HEK293 (cell line): ENCODE data around the gene DPH5.
A peak's percentile ranks its signal among the peaks of the same experiment; 100 is the strongest.

ENCODE experiments used
- CTCF ChIA-PET: fragments of 350-600 bp; formaldehyde crosslinking; extraction: SDS; loops from one replicate; lab custom pipeline; 2021; ENCODE audit warnings: antibody characterized with exemption; lab: Yijun Ruan, JAX
- POLR2A ChIA-PET: fragments of 300-600 bp; formaldehyde crosslinking; extraction: SDS; loops from one replicate; lab custom pipeline; 2020; ENCODE audit warnings: antibody characterized with exemption, inconsistent platforms; lab: Yijun Ruan, JAX
- H3K27ac ChIP-seq: fragments of 200-500 bp; sonication (Bioruptor generic); 2 replicates; pipeline ENCODE4 v1.5.1; 2014; ENCODE audit warnings: low read depth, low read length, control low read depth, inconsistent platforms; ENCODE audit errors: extremely low read depth
- H3K36me3 ChIP-seq, 2 experiments: fragments of 200-500 bp in 1 of 2; sonication (Bioruptor generic) in 1 of 2; 1 replicate in 1 of 2; 2 replicates in 1 of 2; pipeline ENCODE4 v1.5.1; 2014 to 2017; ENCODE audit warnings: inconsistent platforms in 2 of 2, low read length in 2 of 2; ENCODE audit not compliant: control insufficient read depth in 2 of 2, insufficient read depth in 1 of 2
- H3K4me1 ChIP-seq: fragments of 200-500 bp; sonication (Bioruptor generic); 2 replicates; pipeline ENCODE4 v1.5.1; 2014; ENCODE audit warnings: mild to moderate bottlenecking, low read length, inconsistent platforms; ENCODE audit not compliant: control insufficient read depth, insufficient read depth
- H3K4me3 ChIP-seq: 2 replicates; pipeline ENCODE4 v1.5.1; 2011; ENCODE audit warnings: low read depth, mild to moderate bottlenecking, control low read depth, low read length, moderate library complexity
- H3K9me3 ChIP-seq: fragments of 200-500 bp; sonication (Bioruptor generic); 2 replicates; pipeline ENCODE4 v1.5.1; 2014; ENCODE audit warnings: low read depth, low read length, inconsistent platforms; ENCODE audit not compliant: control insufficient read depth, insufficient read depth
- EGR2 ChIP-seq: fragments of 450-650 bp; formaldehyde crosslinking; IDR thresholded peaks from 2 replicates; pipeline ENCODE4 v1.5.1; 2016; ENCODE audit warnings: low read depth, missing biosample characterization, missing genetic modification characterization
- HOXA7 ChIP-seq: sonication (generic); formaldehyde crosslinking; IDR thresholded peaks from 2 replicates; pipeline ENCODE4 v1.8.1; 2022; ENCODE audit warnings: missing genetic modification reagents, borderline replicate concordance
- KLF16 ChIP-seq: fragments of 450-650 bp; formaldehyde crosslinking; IDR thresholded peaks from 2 replicates; pipeline ENCODE4 v1.5.1; 2017; ENCODE audit warnings: missing biosample characterization, missing genetic modification characterization
- SP7 ChIP-seq: fragments of 450-650 bp; formaldehyde crosslinking; IDR thresholded peaks from 2 replicates; pipeline ENCODE4 v1.5.1; 2016; ENCODE audit warnings: missing biosample characterization, missing genetic modification characterization
- ZBTB17 ChIP-seq: fragments of 450-650 bp; formaldehyde crosslinking; IDR thresholded peaks from 2 replicates; pipeline ENCODE4 v1.5.1; 2016; ENCODE audit warnings: missing biosample characterization, missing genetic modification characterization
- ZFP37 ChIP-seq: fragments of 450-650 bp; formaldehyde crosslinking; IDR thresholded peaks from 2 replicates; pipeline ENCODE4 v1.5.1; 2016; ENCODE audit warnings: missing biosample characterization, missing genetic modification characterization
- ZNF366 ChIP-seq: fragments of 450-650 bp; formaldehyde crosslinking; conservative IDR thresholded peaks from 2 replicates; pipeline ENCODE4 v1.5.1; 2016; ENCODE audit warnings: missing biosample characterization, missing genetic modification characterization
- ZNF404 ChIP-seq: fragments of 450-650 bp; formaldehyde crosslinking; IDR thresholded peaks from 2 replicates; pipeline ENCODE4 v1.5.1; 2017; ENCODE audit warnings: missing biosample characterization, missing genetic modification characterization
- ZNF501 ChIP-seq: fragments of 450-650 bp; formaldehyde crosslinking; IDR thresholded peaks from 2 replicates; pipeline ENCODE4 v1.5.1; 2016; ENCODE audit warnings: missing biosample characterization, missing genetic modification characterization
- ZNF558 ChIP-seq: fragments of 450-650 bp; formaldehyde crosslinking; IDR thresholded peaks from 2 replicates; pipeline ENCODE4 v1.5.1; 2016; ENCODE audit warnings: missing biosample characterization, missing genetic modification characterization
- ZNF600 ChIP-seq: fragments of 450-650 bp; formaldehyde crosslinking; IDR thresholded peaks from 2 replicates; pipeline ENCODE4 v1.5.1; 2016; ENCODE audit warnings: missing biosample characterization, missing genetic modification characterization
- ZNF837 ChIP-seq: fragments of 450-650 bp; formaldehyde crosslinking; IDR thresholded peaks from 2 replicates; pipeline ENCODE4 v1.5.1; 2016; ENCODE audit warnings: missing biosample characterization, missing genetic modification characterization
- TF ChIP-seq, protein P1 (sequence below): fragments of 450-650 bp; formaldehyde crosslinking; IDR thresholded peaks from 2 replicates; pipeline ENCODE4 v1.5.1; 2017; ENCODE audit warnings: missing biosample characterization, missing genetic modification characterization
- TF ChIP-seq, protein P2 (sequence below): fragments of 450-650 bp; formaldehyde crosslinking; IDR thresholded peaks from 2 replicates; pipeline ENCODE4 v1.5.1; 2016; ENCODE audit warnings: missing biosample characterization, missing genetic modification characterization
- TF ChIP-seq, protein P3 (sequence below): fragments of 450-650 bp; formaldehyde crosslinking; IDR thresholded peaks from 2 replicates; pipeline ENCODE4 v1.5.1; 2016; ENCODE audit warnings: missing biosample characterization, missing genetic modification characterization
- TF ChIP-seq, protein P4 (sequence below): fragments of 450-650 bp; formaldehyde crosslinking; IDR thresholded peaks from 2 replicates; pipeline ENCODE4 v1.5.1; 2017; ENCODE audit warnings: missing biosample characterization, missing genetic modification characterization

The DPH5 gene

DNA sequence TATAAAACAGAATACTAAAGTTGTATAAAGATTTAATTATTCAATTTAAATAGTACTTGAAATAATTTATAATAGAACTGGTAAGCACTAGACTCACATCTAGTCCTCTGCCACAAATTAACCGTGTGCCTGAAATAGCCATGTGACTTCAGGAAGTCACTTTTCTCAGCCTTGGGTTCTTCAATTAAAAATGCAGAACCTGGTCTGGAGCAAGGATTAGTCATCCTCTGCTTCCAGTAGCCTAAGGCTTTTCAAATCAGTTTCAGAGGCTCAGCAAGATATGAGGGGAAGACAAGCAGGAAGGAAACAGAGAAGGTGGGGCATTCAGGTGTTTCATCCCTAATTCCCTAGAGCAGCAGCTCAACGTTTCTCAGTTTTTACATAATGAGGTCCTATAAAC lies 23.0 kb downstream of the DPH5 start:
- H3K4me1 ChIP-seq = peaks cover 8% of the 10 kb centered on the region
- ChIA-PET POLR2A (no interaction called here), CTCF (interaction anchor here (0.6 to 2.0 kb wide), 3 partner anchors 10 to 286 kb away, joined by 3 to 5 read pairs (median 3); no protein-coding TSS in a partner anchor)
- no peaks in the 10 kb centered on the region for H3K9me3 ChIP-seq
- H3K36me3 ChIP-seq = peaks cover 7 to 36% of the 10 kb centered on the region in 2 experiments; a peak in 2 of 3 replicates
- no peak overlapping the region for H3K27ac ChIP-seq
- TF ChIP-seq, protein P1, sequence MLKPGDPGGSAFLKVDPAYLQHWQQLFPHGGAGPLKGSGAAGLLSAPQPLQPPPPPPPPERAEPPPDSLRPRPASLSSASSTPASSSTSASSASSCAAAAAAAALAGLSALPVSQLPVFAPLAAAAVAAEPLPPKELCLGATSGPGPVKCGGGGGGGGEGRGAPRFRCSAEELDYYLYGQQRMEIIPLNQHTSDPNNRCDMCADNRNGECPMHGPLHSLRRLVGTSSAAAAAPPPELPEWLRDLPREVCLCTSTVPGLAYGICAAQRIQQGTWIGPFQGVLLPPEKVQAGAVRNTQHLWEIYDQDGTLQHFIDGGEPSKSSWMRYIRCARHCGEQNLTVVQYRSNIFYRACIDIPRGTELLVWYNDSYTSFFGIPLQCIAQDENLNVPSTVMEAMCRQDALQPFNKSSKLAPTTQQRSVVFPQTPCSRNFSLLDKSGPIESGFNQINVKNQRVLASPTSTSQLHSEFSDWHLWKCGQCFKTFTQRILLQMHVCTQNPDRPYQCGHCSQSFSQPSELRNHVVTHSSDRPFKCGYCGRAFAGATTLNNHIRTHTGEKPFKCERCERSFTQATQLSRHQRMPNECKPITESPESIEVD = no peak
- peak; percentile 57 for TF ChIP-seq ZNF366 (tag by site-specific recombination)
- 0 out of 2 replicates have a peak, but pooled peaks have one; percentile 34 for TF ChIP-seq ZFP37 (tag by site-specific recombination)
- TF ChIP-seq, protein P2, sequence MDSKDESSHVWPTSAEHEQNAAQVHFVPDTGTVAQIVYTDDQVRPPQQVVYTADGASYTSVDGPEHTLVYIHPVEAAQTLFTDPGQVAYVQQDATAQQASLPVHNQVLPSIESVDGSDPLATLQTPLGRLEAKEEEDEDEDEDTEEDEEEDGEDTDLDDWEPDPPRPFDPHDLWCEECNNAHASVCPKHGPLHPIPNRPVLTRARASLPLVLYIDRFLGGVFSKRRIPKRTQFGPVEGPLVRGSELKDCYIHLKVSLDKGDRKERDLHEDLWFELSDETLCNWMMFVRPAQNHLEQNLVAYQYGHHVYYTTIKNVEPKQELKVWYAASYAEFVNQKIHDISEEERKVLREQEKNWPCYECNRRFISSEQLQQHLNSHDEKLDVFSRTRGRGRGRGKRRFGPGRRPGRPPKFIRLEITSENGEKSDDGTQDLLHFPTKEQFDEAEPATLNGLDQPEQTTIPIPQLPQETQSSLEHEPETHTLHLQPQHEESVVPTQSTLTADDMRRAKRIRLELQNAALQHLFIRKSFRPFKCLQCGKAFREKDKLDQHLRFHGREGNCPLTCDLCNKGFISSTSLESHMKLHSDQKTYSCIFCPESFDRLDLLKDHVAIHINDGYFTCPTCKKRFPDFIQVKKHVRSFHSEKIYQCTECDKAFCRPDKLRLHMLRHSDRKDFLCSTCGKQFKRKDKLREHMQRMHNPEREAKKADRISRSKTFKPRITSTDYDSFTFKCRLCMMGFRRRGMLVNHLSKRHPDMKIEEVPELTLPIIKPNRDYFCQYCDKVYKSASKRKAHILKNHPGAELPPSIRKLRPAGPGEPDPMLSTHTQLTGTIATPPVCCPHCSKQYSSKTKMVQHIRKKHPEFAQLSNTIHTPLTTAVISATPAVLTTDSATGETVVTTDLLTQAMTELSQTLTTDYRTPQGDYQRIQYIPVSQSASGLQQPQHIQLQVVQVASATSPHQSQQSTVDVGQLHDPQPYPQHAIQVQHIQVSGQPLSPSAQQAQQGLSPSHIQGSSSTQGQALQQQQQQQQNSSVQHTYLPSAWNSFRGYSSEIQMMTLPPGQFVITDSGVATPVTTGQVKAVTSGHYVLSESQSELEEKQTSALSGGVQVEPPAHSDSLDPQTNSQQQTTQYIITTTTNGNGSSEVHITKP = peak; percentile 70; the same call in 1 of the 2 replicates
- TF ChIP-seq ZNF600 (tag by site-specific recombination) = peak; percentile 92
- peak; percentile 16; the same call in 1 of the 2 replicates for TF ChIP-seq ZBTB17 (tag by site-specific recombination)
- TF ChIP-seq EGR2 = no peak
- TF ChIP-seq, all 188 proteins: peak for 5
- no peak overlapping the region for H3K4me3 ChIP-seq

DNA sequence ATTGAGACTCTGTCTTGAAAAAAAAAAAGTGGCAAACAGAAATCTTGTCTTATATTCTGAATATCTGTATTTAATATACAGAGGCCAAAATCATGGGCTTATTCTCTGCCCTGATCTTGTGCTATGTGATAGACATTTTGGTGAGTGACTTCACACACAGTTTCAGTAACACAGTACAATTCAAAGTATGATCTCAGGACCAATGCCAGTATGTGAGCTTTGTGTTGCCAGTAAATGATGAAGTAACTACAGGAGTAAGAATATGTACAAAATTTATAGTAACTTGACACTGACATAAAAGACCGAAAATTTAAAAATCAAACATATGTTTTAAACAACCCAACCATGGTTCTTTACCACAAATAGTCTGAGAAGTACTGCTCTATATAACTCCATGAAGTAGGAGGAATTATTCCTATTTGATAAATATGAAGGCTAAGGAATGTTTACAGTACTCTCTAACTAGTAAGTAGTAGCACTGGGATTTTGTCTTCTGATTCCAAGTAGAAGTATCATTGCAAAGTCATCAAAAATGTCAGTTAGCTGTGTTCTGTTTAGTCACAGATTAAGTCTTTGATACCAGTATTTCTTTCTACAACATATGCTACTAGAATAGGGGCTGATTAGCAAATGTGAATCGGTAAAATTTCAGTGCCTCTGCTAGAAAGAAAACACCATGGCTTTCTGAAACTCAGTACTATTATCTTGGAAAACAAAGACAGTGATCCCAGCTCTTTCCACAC lies 25.3 kb downstream of the DPH5 start:
- no peaks in the 10 kb centered on the region for H3K9me3 ChIP-seq
- TF ChIP-seq ZNF404 (tag by site-specific recombination) (no peak), ZNF558 (tag by site-specific recombination) (no peak), ZNF501 (no peak), SP7 (tag by site-specific recombination) (no peak), HOXA7 (no peak), ZNF837 (tag by site-specific recombination) (no peak), KLF16 (tag by site-specific recombination) (no peak)
- TF ChIP-seq, protein P3, sequence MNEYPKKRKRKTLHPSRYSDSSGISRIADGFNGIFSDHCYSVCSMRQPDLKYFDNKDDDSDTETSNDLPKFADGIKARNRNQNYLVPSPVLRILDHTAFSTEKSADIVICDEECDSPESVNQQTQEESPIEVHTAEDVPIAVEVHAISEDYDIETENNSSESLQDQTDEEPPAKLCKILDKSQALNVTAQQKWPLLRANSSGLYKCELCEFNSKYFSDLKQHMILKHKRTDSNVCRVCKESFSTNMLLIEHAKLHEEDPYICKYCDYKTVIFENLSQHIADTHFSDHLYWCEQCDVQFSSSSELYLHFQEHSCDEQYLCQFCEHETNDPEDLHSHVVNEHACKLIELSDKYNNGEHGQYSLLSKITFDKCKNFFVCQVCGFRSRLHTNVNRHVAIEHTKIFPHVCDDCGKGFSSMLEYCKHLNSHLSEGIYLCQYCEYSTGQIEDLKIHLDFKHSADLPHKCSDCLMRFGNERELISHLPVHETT (tag by site-specific recombination) = no peak
- TF ChIP-seq, protein P4, sequence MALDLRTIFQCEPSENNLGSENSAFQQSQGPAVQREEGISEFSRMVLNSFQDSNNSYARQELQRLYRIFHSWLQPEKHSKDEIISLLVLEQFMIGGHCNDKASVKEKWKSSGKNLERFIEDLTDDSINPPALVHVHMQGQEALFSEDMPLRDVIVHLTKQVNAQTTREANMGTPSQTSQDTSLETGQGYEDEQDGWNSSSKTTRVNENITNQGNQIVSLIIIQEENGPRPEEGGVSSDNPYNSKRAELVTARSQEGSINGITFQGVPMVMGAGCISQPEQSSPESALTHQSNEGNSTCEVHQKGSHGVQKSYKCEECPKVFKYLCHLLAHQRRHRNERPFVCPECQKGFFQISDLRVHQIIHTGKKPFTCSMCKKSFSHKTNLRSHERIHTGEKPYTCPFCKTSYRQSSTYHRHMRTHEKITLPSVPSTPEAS (tag by site-specific recombination) = no peak
- TF ChIP-seq, all 188 proteins: peak for 0
- Histone ChIP-seq H3K27ac (no peak overlapping the region), H3K4me1 (peaks cover 8% of the 10 kb centered on the region), H3K4me3 (no peak overlapping the region), H3K36me3 (peaks cover 7 to 41% of the 10 kb centered on the region in 2 experiments; a peak in 2 of 3 replicates)
- ChIA-PET POLR2A (no interaction called here), CTCF (no interaction called here)
